H1 (cell line): ENCODE measurements around the gene SYT17. TPM values are rescaled to one million over a fixed set of nuclear protein-coding genes. Genes with fewer than 3 reads are reported as not detected.

ENCODE experiments used
- CTCF ChIA-PET: fragments of 300-600 bp; sonication (Branson Sonifier 250); formaldehyde crosslinking; loops from one replicate; lab custom pipeline; 2021; ENCODE audit not compliant: partially characterized antibody; lab: Charles Lee
- POLR2A ChIA-PET: fragments of 300-600 bp; sonication (Branson Sonifier 250); formaldehyde crosslinking; loops from one replicate; lab custom pipeline; 2021; ENCODE audit warnings: inconsistent platforms; ENCODE audit not compliant: partially characterized antibody; lab: Charles Lee
- DNase-seq, 2 experiments: peaks; one replicate each; pipeline versions ENCODE4 v3.0.0 to v3.0.0-alpha.2; 2010 to 2022; ENCODE audit warnings: low spot score in 2 of 2, low read depth in 1 of 2, mixed read lengths in 1 of 2
- FAIRE-seq: peaks from 2 replicates; lab custom pipeline; 2011; peaks lifted over from hg19 to GRCh38; lab: Jason Lieb, UNC
- H2AFZ ChIP-seq: 2 replicates; pipeline ENCODE4 v1.8.1; 2012; ENCODE audit warnings: low read length, inconsistent platforms
- H2AK5ac ChIP-seq: 2 replicates; pipeline ENCODE4 v1.6.1; 2013; ENCODE audit warnings: low read depth, low read length
- H2BK120ac ChIP-seq: replicated peaks from 2 replicates; pipeline ENCODE3; 2013; ENCODE audit warnings: low read depth, low read length, inconsistent platforms
- H2BK12ac ChIP-seq: 2 replicates; pipeline ENCODE4 v1.6.1; 2013; ENCODE audit warnings: low read depth, low read length
- H2BK15ac ChIP-seq: 2 replicates; pipeline ENCODE4 v1.6.1; 2013; ENCODE audit warnings: low read length
- H2BK20ac ChIP-seq: 2 replicates; pipeline ENCODE4 v1.6.1; 2013; ENCODE audit warnings: low read length
- H2BK5ac ChIP-seq: 2 replicates; pipeline ENCODE4 v1.6.1; 2013; ENCODE audit warnings: low read depth, low read length
- H3K14ac ChIP-seq: 2 replicates; pipeline ENCODE4 v1.6.1; 2013; ENCODE audit warnings: inconsistent platforms; ENCODE audit not compliant: insufficient read length
- H3K18ac ChIP-seq: 2 replicates; pipeline ENCODE4 v1.6.1; 2013; ENCODE audit warnings: low read length; ENCODE audit errors: extremely low read depth
- H3K23ac ChIP-seq: 2 replicates; pipeline ENCODE4 v1.6.1; 2013; ENCODE audit warnings: inconsistent platforms; ENCODE audit not compliant: insufficient read length
- H3K23me2 ChIP-seq: 2 replicates; pipeline ENCODE4 v1.6.1; 2013; ENCODE audit warnings: low read depth, low read length
- H3K27ac ChIP-seq: 2 replicates; pipeline ENCODE4 v1.6.1; 2011; ENCODE audit warnings: low read depth, low read length, inconsistent platforms
- H3K27me3 ChIP-seq, 4 experiments: replicated peaks in 1 of 4; 1 replicate in 1 of 4; 2 replicates in 3 of 4; pipeline versions ENCODE4 v1.6.1 to v1.8.1; 2011 to 2013; ENCODE audit warnings: low read length in 3 of 4, mild to moderate bottlenecking in 3 of 4, inconsistent platforms in 2 of 4, mixed read lengths in 2 of 4, moderate library complexity in 1 of 4; ENCODE audit not compliant: control insufficient read depth in 3 of 4, insufficient read depth in 3 of 4; ENCODE audit errors: extremely low read depth in 1 of 4
- H3K36me3 ChIP-seq, 4 experiments: 2 replicates each; pipeline versions ENCODE4 v1.6.1 to v1.8.1; 2011 to 2013; ENCODE audit warnings: mild to moderate bottlenecking in 4 of 4, low read length in 3 of 4, moderate library complexity in 2 of 4, control low read depth in 1 of 4, inconsistent platforms in 1 of 4; ENCODE audit not compliant: insufficient read depth in 4 of 4, control insufficient read depth in 2 of 4
- H3K4ac ChIP-seq: replicated peaks from 2 replicates; pipeline ENCODE3; 2013; ENCODE audit warnings: low read length, low read depth, mixed read lengths, inconsistent platforms; ENCODE audit not compliant: insufficient read length
- H3K4me1 ChIP-seq, 4 experiments: replicated peaks in 1 of 4; 1 replicate in 1 of 4; 2 replicates in 3 of 4; pipeline versions ENCODE4 v1.6.1 to v1.8.1; 2011 to 2013; ENCODE audit warnings: low read length in 3 of 4, inconsistent platforms in 2 of 4, mixed read lengths in 1 of 4; ENCODE audit not compliant: insufficient read depth in 4 of 4, control insufficient read depth in 3 of 4
- H3K4me2 ChIP-seq, 2 experiments: 2 replicates each; pipeline versions ENCODE4 v1.6.1 to v1.8.1; 2011 to 2013; ENCODE audit warnings: low read depth in 2 of 2, low read length in 2 of 2, control low read depth in 1 of 2, inconsistent platforms in 1 of 2, mild to moderate bottlenecking in 1 of 2; ENCODE audit not compliant: insufficient read depth in 1 of 2
- H3K4me3 ChIP-seq, 4 experiments: fragments of 200-600, 300-600 bp in 1 of 4; sonication (generic), shearing (Covaris generic), sonication (Bioruptor Twin) in 1 of 4; 2 replicates each; pipeline versions ENCODE4 v1.5.1 to v1.8.1; 2011 to 2016; ENCODE audit warnings: low read length in 4 of 4, low read depth in 3 of 4, control low read depth in 2 of 4, inconsistent platforms in 2 of 4, mild to moderate bottlenecking in 2 of 4, mixed read lengths in 1 of 4, moderate library complexity in 1 of 4; ENCODE audit not compliant: insufficient read depth in 2 of 4; ENCODE audit errors: extremely low read depth in 1 of 4
- H3K56ac ChIP-seq: replicated peaks from 2 replicates; pipeline ENCODE3; 2013; ENCODE audit warnings: low read depth, mild to moderate bottlenecking, mixed read lengths, low read length, inconsistent platforms; ENCODE audit not compliant: insufficient read length
- H3K79me1 ChIP-seq: 2 replicates; pipeline ENCODE4 v1.6.1; 2013; ENCODE audit warnings: low read depth, low read length, control low read depth
- H3K79me2 ChIP-seq, 2 experiments: 2 replicates each; pipeline versions ENCODE4 v1.6.1 to v1.8.1; 2012 to 2013; ENCODE audit warnings: low read length in 2 of 2, mild to moderate bottlenecking in 2 of 2, inconsistent platforms in 1 of 2; ENCODE audit not compliant: insufficient read depth in 2 of 2, control insufficient read depth in 1 of 2
- H3K9ac ChIP-seq, 4 experiments: replicated peaks in 1 of 4; 1 replicate in 1 of 4; 2 replicates in 3 of 4; pipeline versions ENCODE4 v1.6.1 to v1.8.1; 2011 to 2013; ENCODE audit warnings: low read depth in 3 of 4, low read length in 3 of 4, control low read depth in 2 of 4, mild to moderate bottlenecking in 2 of 4, moderate library complexity in 2 of 4, inconsistent platforms in 1 of 4; ENCODE audit errors: extremely low read depth in 1 of 4
- H3K9me3 ChIP-seq, 2 experiments: 2 replicates each; pipeline versions ENCODE4 v1.6.1 to v1.8.1; 2012 to 2013; ENCODE audit warnings: mild to moderate bottlenecking in 2 of 2, moderate library complexity in 2 of 2, control low read depth in 1 of 2, inconsistent platforms in 1 of 2, low read depth in 1 of 2, low read length in 1 of 2, mixed read lengths in 1 of 2; ENCODE audit not compliant: insufficient read depth in 2 of 2
- H4K20me1 ChIP-seq, 2 experiments: replicated peaks in 1 of 2; 2 replicates each; pipeline versions ENCODE3 to v1.8.1; 2011 to 2013; ENCODE audit warnings: inconsistent platforms in 2 of 2, low read length in 2 of 2, mild to moderate bottlenecking in 1 of 2; ENCODE audit not compliant: insufficient read depth in 2 of 2, control insufficient read depth in 1 of 2
- H4K5ac ChIP-seq: 2 replicates; pipeline ENCODE4 v1.6.1; 2013; ENCODE audit warnings: low read length, low read depth, mixed read lengths, inconsistent platforms; ENCODE audit not compliant: insufficient read length
- H4K8ac ChIP-seq: 2 replicates; pipeline ENCODE4 v1.8.0; 2013; ENCODE audit warnings: mild to moderate bottlenecking, moderate library complexity, low read length, inconsistent platforms; ENCODE audit not compliant: insufficient read depth; ENCODE audit errors: extremely low read depth
- H4K91ac ChIP-seq: replicated peaks from 2 replicates; pipeline ENCODE3; 2013; ENCODE audit warnings: low read length, mixed read lengths, inconsistent platforms; ENCODE audit not compliant: insufficient read length
- CBX8 ChIP-seq: fragments of 300-800, 300-1000 bp; sonication (generic); IDR thresholded peaks from 2 replicates; pipeline ENCODE4 v1.7.1; 2016; ENCODE audit warnings: low read depth, low read length, borderline replicate concordance
- CEBPB ChIP-seq: IDR thresholded peaks from 2 replicates; pipeline ENCODE4 v1.6.1; 2012; ENCODE audit warnings: low read depth, low read length
- EZH2 ChIP-seq: fragments of 200-600 bp; sonication (generic); IDR thresholded peaks from 2 replicates; pipeline ENCODE4 v1.7.1; 2012; ENCODE audit warnings: low read depth, mild to moderate bottlenecking, moderate library complexity, low read length, inconsistent platforms; ENCODE audit not compliant: severe bottlenecking
- NRF1 ChIP-seq: IDR thresholded peaks from 2 replicates; pipeline ENCODE4 v1.6.1; 2011; ENCODE audit warnings: mild to moderate bottlenecking, low read depth, low read length, improper control_type of control experiment
- POU5F1 ChIP-seq: IDR thresholded peaks from 2 replicates; pipeline ENCODE4 v1.6.1; 2011; ENCODE audit warnings: low read depth, mild to moderate bottlenecking, low read length, moderate library complexity
- SP1 ChIP-seq: IDR thresholded peaks from 2 replicates; pipeline ENCODE4 v1.6.1; 2011; ENCODE audit warnings: low read depth, low read length
- SP4 ChIP-seq: IDR thresholded peaks from 2 replicates; pipeline ENCODE4 v1.6.1; 2012; ENCODE audit warnings: low read length, inconsistent platforms
- WGBS, 2 experiments: shearing (Covaris generic) in 1 of 2; methylation state at CpG; one replicate each; pipeline versions ENCODE4 v1.1.6 to v1.1.7; 2013 to 2015; ENCODE audit warnings: low lambda C conversion rate in 2 of 2, mixed read lengths in 2 of 2, inconsistent platforms in 1 of 2, low coverage in 1 of 2, missing lambda C conversion rate in 1 of 2; ENCODE audit not compliant: insufficient replicate concordance in 2 of 2, insufficient coverage in 1 of 2, insufficient read length in 1 of 2; ENCODE audit errors: extremely low coverage in 1 of 2, missing lambda C conversion rate in 1 of 2; 5-methylcytosine and 5-hydroxymethylcytosine counted together
- polyA plus RNA-seq, 7 experiments: library from polyadenylated mRNA; depleted of rRNA in 3 of 7; stranded (reverse) in 5 of 7; unstranded in 2 of 7; fragments of >200 nt in 5 of 7; fragments of 200-250 nt in 2 of 7; gene quantifications; 1 replicate in 5 of 7; 2 replicates in 1 of 7; 4 replicates in 1 of 7; pipeline versions ENCODE4 v1.2.1 to v1.2.3, GENCODE V29; 2011 to 2013; ENCODE audit warnings: missing spikeins in 2 of 7, mixed read lengths in 2 of 7
- total RNA-seq: library from RNA; stranded (reverse); fragmentation: NEBNext Ultra II Directional; extraction: Animal tissue kit (Norgen Biotek cat#: 25700); gene quantifications from 2 replicates; pipeline ENCODE4 v1.2.1, GENCODE V29; 2021
- TF ChIP-seq, protein P1 (sequence below): IDR thresholded peaks from 2 replicates; pipeline ENCODE4 v1.6.1; 2011; ENCODE audit warnings: low read length, improper control_type of control experiment

Gene SYT17
- total and polyA plus RNA-seq, 2 of the 8 experiments (the other 6 are each of a cell fraction or from before 2014, with no cell fraction given), result 5.8 to 18.1 TPM

DNA sequence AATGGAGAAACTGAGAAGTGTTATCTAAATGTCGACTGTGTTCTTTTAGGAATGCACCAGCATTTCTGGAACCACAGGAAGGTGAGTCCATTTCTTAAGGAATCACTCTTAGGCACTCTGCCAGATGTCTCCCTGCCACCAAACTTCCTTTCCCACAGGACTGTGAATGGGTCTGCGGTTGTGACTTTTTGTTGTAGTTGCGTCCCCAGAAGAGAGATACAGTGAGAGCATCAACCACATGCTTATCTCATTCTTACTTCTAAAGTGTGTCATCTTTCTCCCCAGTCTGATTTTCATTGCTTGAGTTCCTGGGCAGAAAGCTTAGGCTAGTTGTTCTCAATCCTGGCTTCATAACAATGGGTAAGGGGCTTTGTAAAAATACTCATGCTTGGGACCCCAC is 40.8 kb upstream of the SYT17 start:
- Histone ChIP-seq H3K4me3 (no peak overlapping the region), H3K14ac (no peak overlapping the region), H4K20me1 (no peaks in the 10 kb centered on the region), H3K9ac (no peak overlapping the region), H3K79me1 (no peaks in the 10 kb centered on the region), H3K4me1 (peaks cover 0 to 11% (median 4%) of the 10 kb centered on the region in 4 experiments; a peak in 5 of 7 replicates), H4K91ac (no peak overlapping the region), H3K23ac (no peak overlapping the region), H3K36me3 (no peaks in the 10 kb centered on the region), H3K23me2 (no peaks in the 10 kb centered on the region), H2AFZ (no peak overlapping the region), H3K4ac (no peak overlapping the region), H3K18ac (no peak overlapping the region), H3K27me3 (no peaks in the 10 kb centered on the region), H2BK5ac (no peak overlapping the region), H2AK5ac (no peak overlapping the region), H4K5ac (no peak overlapping the region), H3K27ac (no peak overlapping the region), H3K79me2 (no peaks in the 10 kb centered on the region), H2BK120ac (no peak overlapping the region), H4K8ac (no peak overlapping the region), H3K56ac (no peak overlapping the region), H2BK20ac (no peak overlapping the region), H3K9me3 (peaks cover 3 to 6% of the 10 kb centered on the region in 2 experiments; a peak in 3 of 4 replicates), H2BK15ac (no peak overlapping the region), H3K4me2 (no peak overlapping the region), H2BK12ac (no peak overlapping the region)
- WGBS, 2 experiments, result 92% methylated on average over 3 of the region's 3 CpGs; no CpG with 5 or more reads in 1 of the 2 experiments
- CTCF ChIA-PET, result interaction anchor here (0.9 to 1.5 kb wide), 2 partner anchors 9 to 96 kb away, joined by 4 read pairs; no protein-coding TSS in a partner anchor
- FAIRE-seq, result no peak
- DNase-seq, result no peak
- POLR2A ChIA-PET, result interaction anchor here (0.6 kb wide), 1 partner anchor 143 kb away, joined by 3 read pairs; no protein-coding TSS in a partner anchor
- no peak for TF ChIP-seq EZH2
- TF ChIP-seq POU5F1, result no peak
- no peak for TF ChIP-seq SP4
- TF ChIP-seq SP1, result no peak
- TF ChIP-seq, protein P1, sequence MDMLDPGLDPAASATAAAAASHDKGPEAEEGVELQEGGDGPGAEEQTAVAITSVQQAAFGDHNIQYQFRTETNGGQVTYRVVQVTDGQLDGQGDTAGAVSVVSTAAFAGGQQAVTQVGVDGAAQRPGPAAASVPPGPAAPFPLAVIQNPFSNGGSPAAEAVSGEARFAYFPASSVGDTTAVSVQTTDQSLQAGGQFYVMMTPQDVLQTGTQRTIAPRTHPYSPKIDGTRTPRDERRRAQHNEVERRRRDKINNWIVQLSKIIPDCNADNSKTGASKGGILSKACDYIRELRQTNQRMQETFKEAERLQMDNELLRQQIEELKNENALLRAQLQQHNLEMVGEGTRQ, result no peak
- no peak for TF ChIP-seq NRF1
- TF ChIP-seq CEBPB, result no peak
- no peak for TF ChIP-seq CBX8
